Calu3 (cell line): ENCODE data around the gene GPATCH1. TPM values are rescaled to one million over a fixed set of nuclear protein-coding genes. Genes with fewer than 3 reads are reported as not detected.
"Not testable (repeated sequence)": the region's sequence is repeated elsewhere in the genome, so short reads cannot be mapped to it uniquely, and the experiment has no call there.

Experiments
- BruUV-seq: library from RNA; stranded (reverse); fragments of 400-500 nt; replicated peaks from 2 replicates; lab custom pipeline; 2021; lab: Mats Ljungman, UMichigan
- CTCF ChIA-PET: fragments of 300-600 bp; sonication (Branson Sonifier 250); formaldehyde crosslinking; loops from one replicate; lab custom pipeline; 2022; ENCODE audit warnings: antibody characterized with exemption; lab: Charles Lee
- DNase-seq: peaks from one replicate; pipeline ENCODE4 v3.0.0; 2022
- H3K27ac Mint-ChIP-seq: one replicate; pipeline ENCODE4 v1.8.0; 2022; ENCODE audit warnings: mixed read lengths; ENCODE audit not compliant: unreplicated experiment
- H3K27me3 Mint-ChIP-seq: one replicate; pipeline ENCODE4 v1.8.0; 2022; ENCODE audit warnings: mixed read lengths; ENCODE audit not compliant: unreplicated experiment
- H3K36me3 Mint-ChIP-seq: one replicate; pipeline ENCODE4 v1.8.0; 2022; ENCODE audit warnings: mild to moderate bottlenecking, moderate library complexity, mixed read lengths; ENCODE audit not compliant: insufficient read depth, unreplicated experiment
- H3K4me1 Mint-ChIP-seq: one replicate; pipeline ENCODE4 v1.8.0; 2022; ENCODE audit warnings: mild to moderate bottlenecking, low read depth, mixed read lengths; ENCODE audit not compliant: unreplicated experiment
- H3K4me3 Mint-ChIP-seq: one replicate; pipeline ENCODE4 v1.8.0; 2022; ENCODE audit warnings: mild to moderate bottlenecking, low read depth, moderate library complexity, mixed read lengths; ENCODE audit not compliant: unreplicated experiment
- H3K9me3 Mint-ChIP-seq: one replicate; pipeline ENCODE4 v1.8.0; 2022; ENCODE audit warnings: low read depth, mixed read lengths; ENCODE audit not compliant: unreplicated experiment
- CTCF ChIP-seq: fragments of 200-600 bp; IDR thresholded peaks from one replicate; pipeline ENCODE4 v1.8.0; 2022; ENCODE audit warnings: antibody characterized with exemption; ENCODE audit not compliant: unreplicated experiment
- intact Hi-C: fragments of 100-400 bp; cut with micrococcal nuclease; formaldehyde crosslinking; loops from one replicate; pipeline ENCODE4 v1.10.0; 2022; ENCODE audit not compliant: unreplicated experiment
- total RNA-seq: library from RNA; stranded (reverse); gene quantifications from 2 replicates; pipeline ENCODE4 v1.2.3, GENCODE V29; 2022

Gene GPATCH1
- total RNA-seq, 1 experiment from 2014 or later = 16.3 TPM

- no peak for TF ChIP-seq CTCF
- DNase-seq = no peak
- BruUV-seq = no TSS peak
- intact Hi-C loops = no loop called here
- H3K27ac Mint-ChIP-seq = no peak overlapping the region
- H3K9me3 Mint-ChIP-seq = no peaks in the 10 kb centered on the region
- H3K4me1 Mint-ChIP-seq = no peaks in the 10 kb centered on the region
- H3K36me3 Mint-ChIP-seq = peaks cover 29% of the 10 kb centered on the region
- no peak overlapping the region for H3K4me3 Mint-ChIP-seq
- H3K27me3 Mint-ChIP-seq = no peaks in the 10 kb centered on the region
- CTCF ChIA-PET = interaction anchor here (0.8 to 1.4 kb wide), 2 partner anchors 60 to 149 kb away, joined by 3 to 4 read pairs; no protein-coding TSS in a partner anchor
These were observed 43.5 kb downstream of the GPATCH1 start for GRCh38 chr19:33124207-33125098.

GRCh38 chr19:33125929-33126388 lies 45.0 kb downstream of the GPATCH1 start:
- Mint-ChIP-seq H3K9me3 (no peaks in the 10 kb centered on the region), H3K4me1 (no peaks in the 10 kb centered on the region), H3K36me3 (peaks cover 34% of the 10 kb centered on the region), H3K27me3 (no peaks in the 10 kb centered on the region), H3K27ac (no peak overlapping the region), H3K4me3 (no peak overlapping the region)
- intact Hi-C loops = loop anchor here (1.0 kb wide), 1 partner anchor 58 kb away; no protein-coding TSS in a partner anchor
- CTCF ChIA-PET = interaction anchor here (1.0 to 1.8 kb wide), 4 partner anchors 51 to 151 kb away, joined by 3 to 13 read pairs (median 4); no protein-coding TSS in a partner anchor
- no TSS peak for BruUV-seq
- TF ChIP-seq CTCF = peak; percentile 82
- peak; percentile 64 for DNase-seq

- DNase-seq, BruUV-seq, H3K9me3 Mint-ChIP-seq, H3K4me3 Mint-ChIP-seq, H3K27me3 Mint-ChIP-seq, H3K27ac Mint-ChIP-seq, H3K4me1 Mint-ChIP-seq: not testable (repeated sequence)
- intact Hi-C loops = loop anchor here (1.0 kb wide), 1 partner anchor 58 kb away; no protein-coding TSS in a partner anchor
- peaks cover 34% of the 10 kb centered on the region for H3K36me3 Mint-ChIP-seq
- CTCF ChIA-PET = interaction anchor here (0.6 to 1.8 kb wide), 3 partner anchors 14 to 530 kb away, joined by 3 to 13 read pairs (median 8); no protein-coding TSS in a partner anchor
These were observed 45.7 kb downstream of the GPATCH1 start for GRCh38 chr19:33126712-33127111.

GRCh38 chr19:33129901-33130300 lies 48.9 kb downstream of the GPATCH1 start:
- Mint-ChIP-seq H3K27ac (no peak overlapping the region), H3K4me1 (no peaks in the 10 kb centered on the region), H3K27me3 (no peaks in the 10 kb centered on the region), H3K36me3 (peaks cover 29% of the 10 kb centered on the region), H3K4me3 (no peak overlapping the region), H3K9me3 (no peaks in the 10 kb centered on the region)
- DNase-seq = no peak
- BruUV-seq = no TSS peak
- CTCF ChIA-PET = no interaction called here
- intact Hi-C loops = no loop called here
- no peak for TF ChIP-seq CTCF
